ENCODE results near the gene SEMA3B.
A peak's percentile ranks its signal among the peaks of the same experiment; 100 is the strongest.
"Not testable (repeated sequence)": the region's sequence is repeated elsewhere in the genome, so short reads cannot be mapped to it uniquely, and the experiment has no call there.

The SEMA3B gene

GRCh38 chr3:50295553-50296431, 26.8 kb downstream of the SEMA3B start:
- DNase-seq, result no peak

- DNase-seq, result no peak
Observed at GRCh38 chr3:50296721-50297383, 27.9 kb downstream of the SEMA3B start.

GRCh38 chr3:50297384-50297775, 28.4 kb downstream of the SEMA3B start:
- no peak for DNase-seq

- no peak for DNase-seq
Observed at GRCh38 chr3:50297896-50298725, 29.2 kb downstream of the SEMA3B start.

GRCh38 chr3:50298836-50299637, 30.1 kb downstream of the SEMA3B start, which contains the start of the genes HYAL3 and NAA80:
TSS of gene HYAL3 (minus strand) at chr3:50299405. CDS start at chr3:50295602, 3,803 bp downstream.
TSS of gene NAA80 (minus strand) at chr3:50299405. CDS start at chr3:50297463, 1,942 bp downstream.
- peak; percentile 99 to 100 for DNase-seq

GRCh38 chr3:50299638-50299928, 30.6 kb downstream of the SEMA3B start:
- no peak for DNase-seq

- DNase-seq, result peak; percentile 74 to 87
Observed at GRCh38 chr3:50299929-50300680, 31.2 kb downstream of the SEMA3B start.

- no peak for DNase-seq
Observed at GRCh38 chr3:50300681-50301254, 31.8 kb downstream of the SEMA3B start.

- DNase-seq, result no peak
Observed at GRCh38 chr3:50302095-50303012, 33.4 kb downstream of the SEMA3B start.

- no peak for DNase-seq
Observed at GRCh38 chr3:50303013-50303815, 34.3 kb downstream of the SEMA3B start, which contains the start of gene HYAL1. TSS of gene HYAL1 (minus strand) at chr3:50303574. CDS start at chr3:50302956, 618 bp downstream.

- no peak for DNase-seq
Observed at GRCh38 chr3:50304601-50305000, 35.7 kb downstream of the SEMA3B start.

GRCh38 chr3:50312041-50312440, 43.1 kb downstream of the SEMA3B start:
- not testable (repeated sequence) for DNase-seq

- DNase-seq, result no peak
Observed at GRCh38 chr3:50314342-50314741, 45.4 kb downstream of the SEMA3B start.

GRCh38 chr3:50314816-50315215, 45.9 kb downstream of the SEMA3B start:
- DNase-seq, result no peak

- DNase-seq, result no peak
Observed at GRCh38 chr3:50316657-50317242, 47.8 kb downstream of the SEMA3B start.

- no peak for DNase-seq
Observed at GRCh38 chr3:50317300-50317699, 48.4 kb downstream of the SEMA3B start.

GRCh38 chr3:50318163-50318562, 49.2 kb downstream of the SEMA3B start:
- no peak for DNase-seq

- DNase-seq, result peak in 1 of 2 donors; percentile 41
Observed at GRCh38 chr3:50318615-50319014, 49.7 kb downstream of the SEMA3B start.

Measured in inflammatory macrophage treated with lipopolysaccharide for 1 hour (primary cell).